Measurements from ENCODE around the gene DYNC2LI1.

Gene DYNC2LI1

GRCh38 chr2:43787895-43788294, 14.1 kb downstream of the DYNC2LI1 start:
- H3K27me3 ChIP-seq (ENCODE audit: insufficient read depth, low read length, poor library complexity): no peaks in the 10 kb centered on the region
- no peak overlapping the region for H3K9ac ChIP-seq (ENCODE audit: low read length)
- no peak overlapping the region for H4K5ac ChIP-seq (ENCODE audit: low read length)
- no peak overlapping the region for H4K8ac ChIP-seq (ENCODE audit: low read depth, low read length)
- H3K4me2 ChIP-seq (ENCODE audit: low read length): no peak overlapping the region
- H2BK15ac ChIP-seq (replicated peaks; ENCODE audit: low read depth): no peak overlapping the region
- no peak overlapping the region for H3K23ac ChIP-seq (ENCODE audit: low read length)
- H3K36me3 ChIP-seq (ENCODE audit: control insufficient read depth, insufficient read depth, low read length): no peaks in the 10 kb centered on the region
- no peaks in the 10 kb centered on the region for H3K79me1 ChIP-seq (ENCODE audit: low read length)
- no peak overlapping the region for H2AK5ac ChIP-seq (ENCODE audit: low read length)
- no peak overlapping the region for H3K18ac ChIP-seq (ENCODE audit: low read length)
- no peak overlapping the region for H3K56ac ChIP-seq (ENCODE audit: low read length)
- no peak overlapping the region for H3K4ac ChIP-seq (ENCODE audit: low read depth, low read length)
- H2BK5ac ChIP-seq (ENCODE audit: low read length): no peak overlapping the region
- H3K27ac ChIP-seq (ENCODE audit: low read depth, low read length): no peak overlapping the region
- no peaks in the 10 kb centered on the region for H3K4me1 ChIP-seq (ENCODE audit: control insufficient read depth, low read depth, low read length)
- H2BK120ac ChIP-seq (ENCODE audit: low read depth, low read length): no peak overlapping the region
- no peaks in the 10 kb centered on the region for H3K79me2 ChIP-seq (ENCODE audit: control insufficient read depth, insufficient read depth, low read length)
- DNase-seq: no peak
- no peak overlapping the region for H3K4me3 ChIP-seq (ENCODE audit: low read length)

GRCh38 chr2:43788646-43789045, 14.8 kb downstream of the DYNC2LI1 start:
- Histone ChIP-seq H3K4me1 (ENCODE audit: control insufficient read depth, low read depth, low read length) (no peaks in the 10 kb centered on the region), H3K4ac (ENCODE audit: low read depth, low read length) (no peak overlapping the region), H3K9ac (ENCODE audit: low read length) (no peak overlapping the region), H4K8ac (ENCODE audit: low read depth, low read length) (no peak overlapping the region), H3K36me3 (ENCODE audit: control insufficient read depth, insufficient read depth, low read length) (no peaks in the 10 kb centered on the region), H4K5ac (ENCODE audit: low read length) (no peak overlapping the region), H3K23ac (ENCODE audit: low read length) (no peak overlapping the region), H3K27ac (ENCODE audit: low read depth, low read length) (no peak overlapping the region), H2BK120ac (ENCODE audit: low read depth, low read length) (no peak overlapping the region), H3K27me3 (ENCODE audit: insufficient read depth, low read length, poor library complexity) (no peaks in the 10 kb centered on the region), H3K4me2 (ENCODE audit: low read length) (no peak overlapping the region), H3K18ac (ENCODE audit: low read length) (no peak overlapping the region), H3K79me1 (ENCODE audit: low read length) (no peaks in the 10 kb centered on the region), H2BK15ac (replicated peaks; ENCODE audit: low read depth) (no peak overlapping the region), H2BK5ac (ENCODE audit: low read length) (no peak overlapping the region), H2AK5ac (ENCODE audit: low read length) (no peak overlapping the region), H3K79me2 (ENCODE audit: control insufficient read depth, insufficient read depth, low read length) (no peaks in the 10 kb centered on the region), H3K4me3 (ENCODE audit: low read length) (no peak overlapping the region), H3K56ac (ENCODE audit: low read length) (no peak overlapping the region)
- no CpG with 5 or more reads among the region's 1 CpG for WGBS (ENCODE audit: extremely low coverage, insufficient coverage, low lambda C conversion rate)
- DNase-seq: no peak

- Histone ChIP-seq H2BK120ac (ENCODE audit: low read depth, low read length) (no peak overlapping the region), H3K79me2 (ENCODE audit: control insufficient read depth, insufficient read depth, low read length) (no peaks in the 10 kb centered on the region), H3K4ac (ENCODE audit: low read depth, low read length) (no peak overlapping the region), H3K27ac (ENCODE audit: low read depth, low read length) (no peak overlapping the region), H3K18ac (ENCODE audit: low read length) (no peak overlapping the region), H2AK5ac (ENCODE audit: low read length) (no peak overlapping the region), H3K56ac (ENCODE audit: low read length) (no peak overlapping the region), H3K36me3 (ENCODE audit: control insufficient read depth, insufficient read depth, low read length) (no peaks in the 10 kb centered on the region), H3K9ac (ENCODE audit: low read length) (no peak overlapping the region), H3K27me3 (ENCODE audit: insufficient read depth, low read length, poor library complexity) (no peaks in the 10 kb centered on the region), H3K4me2 (ENCODE audit: low read length) (no peak overlapping the region), H4K5ac (ENCODE audit: low read length) (no peak overlapping the region), H2BK15ac (replicated peaks; ENCODE audit: low read depth) (no peak overlapping the region), H3K79me1 (ENCODE audit: low read length) (no peaks in the 10 kb centered on the region), H2BK5ac (ENCODE audit: low read length) (no peak overlapping the region), H3K4me3 (ENCODE audit: low read length) (no peak overlapping the region), H3K23ac (ENCODE audit: low read length) (no peak overlapping the region), H3K4me1 (ENCODE audit: control insufficient read depth, low read depth, low read length) (no peaks in the 10 kb centered on the region), H4K8ac (ENCODE audit: low read depth, low read length) (no peak overlapping the region)
- no peak for DNase-seq
- no CpG with 5 or more reads among the region's 5 CpGs for WGBS (ENCODE audit: extremely low coverage, insufficient coverage, low lambda C conversion rate)
Observed at GRCh38 chr2:43790147-43790546, 16.3 kb downstream of the DYNC2LI1 start.

GRCh38 chr2:43791035-43791765, 17.4 kb downstream of the DYNC2LI1 start:
- Histone ChIP-seq H3K27ac (ENCODE audit: low read depth, low read length) (no peak overlapping the region), H3K4me1 (ENCODE audit: control insufficient read depth, low read depth, low read length) (no peaks in the 10 kb centered on the region), H2AK5ac (ENCODE audit: low read length) (no peak overlapping the region), H3K4me2 (ENCODE audit: low read length) (no peak overlapping the region), H3K56ac (ENCODE audit: low read length) (no peak overlapping the region), H3K27me3 (ENCODE audit: insufficient read depth, low read length, poor library complexity) (no peaks in the 10 kb centered on the region), H2BK15ac (replicated peaks; ENCODE audit: low read depth) (no peak overlapping the region), H3K36me3 (ENCODE audit: control insufficient read depth, insufficient read depth, low read length) (no peaks in the 10 kb centered on the region), H4K8ac (ENCODE audit: low read depth, low read length) (no peak overlapping the region), H3K4ac (ENCODE audit: low read depth, low read length) (no peak overlapping the region), H2BK5ac (ENCODE audit: low read length) (no peak overlapping the region), H3K9ac (ENCODE audit: low read length) (no peak overlapping the region), H3K18ac (ENCODE audit: low read length) (no peak overlapping the region), H2BK120ac (ENCODE audit: low read depth, low read length) (no peak overlapping the region), H3K79me2 (ENCODE audit: control insufficient read depth, insufficient read depth, low read length) (no peaks in the 10 kb centered on the region), H4K5ac (ENCODE audit: low read length) (no peak overlapping the region), H3K23ac (ENCODE audit: low read length) (no peak overlapping the region), H3K79me1 (ENCODE audit: low read length) (no peaks in the 10 kb centered on the region), H3K4me3 (ENCODE audit: low read length) (no peak overlapping the region)
- no peak for DNase-seq
- WGBS (ENCODE audit: extremely low coverage, insufficient coverage, low lambda C conversion rate): no CpG with 5 or more reads among the region's 2 CpGs

- H2BK120ac ChIP-seq (ENCODE audit: low read depth, low read length): no peak overlapping the region
- no peak overlapping the region for H2BK15ac ChIP-seq (replicated peaks; ENCODE audit: low read depth)
- H3K9ac ChIP-seq (ENCODE audit: low read length): no peak overlapping the region
- no peak overlapping the region for H3K18ac ChIP-seq (ENCODE audit: low read length)
- no peak overlapping the region for H3K4me2 ChIP-seq (ENCODE audit: low read length)
- no peaks in the 10 kb centered on the region for H3K4me1 ChIP-seq (ENCODE audit: control insufficient read depth, low read depth, low read length)
- no peak overlapping the region for H4K8ac ChIP-seq (ENCODE audit: low read depth, low read length)
- no peak overlapping the region for H3K23ac ChIP-seq (ENCODE audit: low read length)
- H3K79me2 ChIP-seq (ENCODE audit: control insufficient read depth, insufficient read depth, low read length): no peaks in the 10 kb centered on the region
- no peak overlapping the region for H4K5ac ChIP-seq (ENCODE audit: low read length)
- H3K56ac ChIP-seq (ENCODE audit: low read length): no peak overlapping the region
- H3K27me3 ChIP-seq (ENCODE audit: insufficient read depth, low read length, poor library complexity): no peaks in the 10 kb centered on the region
- no peak overlapping the region for H3K4me3 ChIP-seq (ENCODE audit: low read length)
- no peak overlapping the region for H2BK5ac ChIP-seq (ENCODE audit: low read length)
- H2AK5ac ChIP-seq (ENCODE audit: low read length): no peak overlapping the region
- no peaks in the 10 kb centered on the region for H3K79me1 ChIP-seq (ENCODE audit: low read length)
- H3K27ac ChIP-seq (ENCODE audit: low read depth, low read length): no peak overlapping the region
- no peak overlapping the region for H3K4ac ChIP-seq (ENCODE audit: low read depth, low read length)
- no CpG with 5 or more reads among the region's 3 CpGs for WGBS (ENCODE audit: extremely low coverage, insufficient coverage, low lambda C conversion rate)
- no peaks in the 10 kb centered on the region for H3K36me3 ChIP-seq (ENCODE audit: control insufficient read depth, insufficient read depth, low read length)
- no peak for DNase-seq
Observed at GRCh38 chr2:43792653-43793052, 18.8 kb downstream of the DYNC2LI1 start.

GRCh38 chr2:43794956-43795355, 21.1 kb downstream of the DYNC2LI1 start:
- WGBS (ENCODE audit: extremely low coverage, insufficient coverage, low lambda C conversion rate): no CpG with 5 or more reads among the region's 9 CpGs
- Histone ChIP-seq H2BK120ac (ENCODE audit: low read depth, low read length) (no peak overlapping the region), H2BK15ac (replicated peaks; ENCODE audit: low read depth) (no peak overlapping the region), H3K4me1 (ENCODE audit: control insufficient read depth, low read depth, low read length) (no peaks in the 10 kb centered on the region), H2BK5ac (ENCODE audit: low read length) (no peak overlapping the region), H3K9ac (ENCODE audit: low read length) (no peak overlapping the region), H3K36me3 (ENCODE audit: control insufficient read depth, insufficient read depth, low read length) (no peaks in the 10 kb centered on the region), H3K23ac (ENCODE audit: low read length) (no peak overlapping the region), H4K8ac (ENCODE audit: low read depth, low read length) (no peak overlapping the region), H3K79me2 (ENCODE audit: control insufficient read depth, insufficient read depth, low read length) (no peaks in the 10 kb centered on the region), H3K56ac (ENCODE audit: low read length) (no peak overlapping the region), H3K4ac (ENCODE audit: low read depth, low read length) (no peak overlapping the region), H2AK5ac (ENCODE audit: low read length) (no peak overlapping the region), H3K27me3 (ENCODE audit: insufficient read depth, low read length, poor library complexity) (no peaks in the 10 kb centered on the region), H3K27ac (ENCODE audit: low read depth, low read length) (no peak overlapping the region), H3K4me2 (ENCODE audit: low read length) (no peak overlapping the region), H3K4me3 (ENCODE audit: low read length) (no peak overlapping the region), H4K5ac (ENCODE audit: low read length) (no peak overlapping the region), H3K79me1 (ENCODE audit: low read length) (no peaks in the 10 kb centered on the region), H3K18ac (ENCODE audit: low read length) (no peak overlapping the region)
- no peak for DNase-seq
